Fibroblast of pulmonary artery (primary cell): ENCODE measurements around the gene ASPG.

ENCODE experiments used
- DNase-seq: peaks from one replicate; pipeline ENCODE4 v3.0.0-alpha.2; 2010; ENCODE audit warnings: low read depth
- H3K4me3 ChIP-seq: replicated peaks from 2 replicates; pipeline ENCODE4 v1.5.1; 2011; ENCODE audit warnings: low read depth, mild to moderate bottlenecking, control low read depth, low read length, moderate library complexity
- TF ChIP-seq, protein P1 (sequence below): IDR thresholded peaks from 2 replicates; pipeline ENCODE4 v1.5.1; 2011; ENCODE audit warnings: mild to moderate bottlenecking, control low read depth, low read length, inconsistent platforms; ENCODE audit errors: missing control alignments

The ASPG gene

DNA sequence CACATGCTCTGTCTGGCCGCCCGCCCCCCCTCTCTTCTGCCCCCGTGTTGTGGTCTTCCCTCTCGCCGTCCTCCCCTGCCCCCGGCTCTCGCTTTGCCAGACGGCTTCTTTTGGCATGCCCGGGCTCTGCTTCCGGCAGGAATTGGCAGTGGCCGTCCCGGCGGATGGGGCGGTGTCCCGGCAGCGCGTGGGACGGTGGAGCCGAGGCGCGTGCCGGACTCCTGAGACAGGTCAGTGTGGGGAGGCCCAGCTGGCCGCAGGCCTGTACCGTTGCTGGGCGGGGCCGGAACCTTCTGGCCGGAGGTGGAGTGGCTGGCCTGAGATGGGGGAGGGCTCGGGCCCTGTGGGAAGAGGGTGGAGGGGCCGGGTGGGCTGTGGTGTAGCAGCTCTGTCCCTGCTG, 70.0 kb downstream of the ASPG start:
- TF ChIP-seq, protein P1, sequence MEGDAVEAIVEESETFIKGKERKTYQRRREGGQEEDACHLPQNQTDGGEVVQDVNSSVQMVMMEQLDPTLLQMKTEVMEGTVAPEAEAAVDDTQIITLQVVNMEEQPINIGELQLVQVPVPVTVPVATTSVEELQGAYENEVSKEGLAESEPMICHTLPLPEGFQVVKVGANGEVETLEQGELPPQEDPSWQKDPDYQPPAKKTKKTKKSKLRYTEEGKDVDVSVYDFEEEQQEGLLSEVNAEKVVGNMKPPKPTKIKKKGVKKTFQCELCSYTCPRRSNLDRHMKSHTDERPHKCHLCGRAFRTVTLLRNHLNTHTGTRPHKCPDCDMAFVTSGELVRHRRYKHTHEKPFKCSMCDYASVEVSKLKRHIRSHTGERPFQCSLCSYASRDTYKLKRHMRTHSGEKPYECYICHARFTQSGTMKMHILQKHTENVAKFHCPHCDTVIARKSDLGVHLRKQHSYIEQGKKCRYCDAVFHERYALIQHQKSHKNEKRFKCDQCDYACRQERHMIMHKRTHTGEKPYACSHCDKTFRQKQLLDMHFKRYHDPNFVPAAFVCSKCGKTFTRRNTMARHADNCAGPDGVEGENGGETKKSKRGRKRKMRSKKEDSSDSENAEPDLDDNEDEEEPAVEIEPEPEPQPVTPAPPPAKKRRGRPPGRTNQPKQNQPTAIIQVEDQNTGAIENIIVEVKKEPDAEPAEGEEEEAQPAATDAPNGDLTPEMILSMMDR = no peak
- DNase-seq = no peak
- H3K4me3 ChIP-seq = no peak overlapping the region

DNA sequence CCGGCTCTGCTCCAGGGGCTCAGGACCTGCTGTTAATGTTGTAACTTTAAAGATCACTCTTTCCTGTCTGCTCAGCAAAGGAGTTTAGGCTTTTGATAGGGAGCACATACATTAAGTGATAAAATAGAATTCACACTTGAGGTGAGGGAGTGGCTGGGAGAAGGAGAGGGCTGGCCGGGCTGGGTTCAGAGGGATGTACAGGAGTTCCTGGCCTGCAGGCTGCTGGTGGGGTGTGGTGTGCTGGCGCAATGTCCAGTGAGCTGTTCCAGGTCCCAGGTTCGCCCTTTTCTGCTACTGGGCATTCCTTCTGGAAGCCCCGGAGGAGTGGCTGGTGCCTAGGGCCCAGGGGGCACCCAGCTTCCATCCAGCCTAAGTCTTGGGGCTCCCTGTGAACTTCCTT, 70.6 kb downstream of the ASPG start:
- H3K4me3 ChIP-seq = no peak overlapping the region
- no peak for DNase-seq
- TF ChIP-seq, protein P1 = no peak

DNA sequence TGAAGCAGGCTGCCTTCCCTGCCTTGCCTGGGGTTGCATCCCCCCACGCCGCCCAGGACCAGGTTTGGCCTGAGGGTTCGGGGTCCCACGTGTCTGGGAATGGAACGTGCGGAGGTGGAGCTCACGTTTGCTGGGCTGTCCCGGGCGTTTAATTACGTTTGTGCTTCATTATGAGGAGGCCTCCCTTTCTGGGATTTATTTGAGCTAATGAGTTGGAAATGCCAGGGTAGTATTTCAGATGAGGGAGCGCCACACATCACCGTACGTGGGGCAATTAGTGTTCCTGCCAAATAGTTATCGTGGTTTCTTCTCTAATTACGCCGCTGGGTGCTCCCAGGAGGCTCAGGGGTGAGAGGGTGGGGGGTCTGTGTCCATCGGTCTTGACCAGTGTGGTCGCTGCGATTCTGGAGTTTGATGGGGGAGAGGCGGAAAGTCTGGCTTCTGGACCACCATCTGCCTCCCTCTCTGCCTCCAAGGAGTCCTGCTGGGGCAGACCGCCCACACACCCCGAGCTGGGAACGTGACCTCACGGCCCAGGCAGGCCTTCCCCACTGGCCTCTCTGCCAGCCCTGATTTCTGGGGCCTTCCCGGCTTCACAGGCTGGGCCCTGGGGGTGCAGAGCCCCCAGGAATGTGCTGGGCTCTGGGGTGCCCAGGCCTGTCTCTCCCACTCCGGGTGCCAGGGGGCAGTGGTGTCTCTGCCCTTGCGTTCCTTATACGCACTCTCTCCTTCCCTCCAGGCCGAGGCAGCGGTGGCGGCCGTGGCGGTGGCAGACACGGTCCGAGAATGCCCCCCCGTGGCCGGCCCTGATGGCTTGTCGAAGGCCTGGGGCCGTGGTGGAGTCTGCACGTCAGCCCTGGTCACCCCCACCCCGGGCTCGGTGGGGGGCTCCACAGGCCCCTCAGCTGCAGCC, 71.8 kb downstream of the ASPG start:
- TF ChIP-seq, protein P1 = no peak
- DNase-seq = no peak
- H3K4me3 ChIP-seq = no peak overlapping the region

DNA sequence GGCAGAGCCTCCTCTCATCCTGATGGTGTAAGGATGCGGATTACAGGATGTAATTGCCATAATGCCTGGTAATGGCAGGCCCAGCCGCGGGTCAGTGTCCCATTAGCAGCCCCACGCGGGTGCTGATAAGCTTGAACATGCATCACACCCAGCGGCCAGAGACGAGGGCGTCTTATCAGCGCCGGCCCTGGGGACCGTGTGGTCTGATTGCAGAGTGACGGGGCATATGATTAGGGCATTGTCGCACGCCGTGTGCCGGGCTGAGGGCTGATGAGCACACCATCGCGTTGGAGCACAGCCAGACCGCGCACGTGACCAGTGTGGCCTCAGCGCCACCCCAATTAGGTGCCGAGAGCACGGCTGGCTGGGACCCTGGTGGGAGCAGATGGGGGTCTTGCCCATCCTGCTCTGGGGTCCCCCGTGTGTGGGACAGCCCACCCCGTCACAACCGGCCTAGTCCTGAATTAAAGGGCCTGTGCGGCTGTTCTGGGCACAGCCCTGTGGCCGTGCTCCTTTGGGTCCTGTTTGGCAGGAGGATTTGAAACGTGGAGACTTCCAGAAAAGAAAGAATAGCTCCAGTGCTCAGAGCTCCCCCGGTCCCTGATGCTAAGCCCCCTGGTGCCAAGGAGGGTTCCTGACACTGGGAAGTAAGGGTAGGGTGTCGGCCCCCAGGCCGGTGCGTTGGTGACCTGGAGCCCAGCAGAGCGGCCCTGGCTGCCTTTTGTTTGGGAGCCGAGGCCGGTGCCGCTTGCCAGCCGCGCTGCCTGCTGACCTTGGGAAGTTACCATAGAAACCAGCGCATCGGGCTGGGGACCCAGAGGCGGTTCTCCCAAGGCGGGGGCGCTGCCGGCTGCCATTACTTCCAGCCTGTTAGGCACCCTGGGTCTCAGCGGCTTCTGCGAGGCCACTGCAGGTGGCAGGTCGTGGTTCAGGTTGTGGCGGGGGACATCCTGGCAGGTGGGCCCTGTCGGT, 73.6 kb downstream of the ASPG start:
- TF ChIP-seq, protein P1 = no peak
- H3K4me3 ChIP-seq = no peak overlapping the region
- no peak for DNase-seq

DNA sequence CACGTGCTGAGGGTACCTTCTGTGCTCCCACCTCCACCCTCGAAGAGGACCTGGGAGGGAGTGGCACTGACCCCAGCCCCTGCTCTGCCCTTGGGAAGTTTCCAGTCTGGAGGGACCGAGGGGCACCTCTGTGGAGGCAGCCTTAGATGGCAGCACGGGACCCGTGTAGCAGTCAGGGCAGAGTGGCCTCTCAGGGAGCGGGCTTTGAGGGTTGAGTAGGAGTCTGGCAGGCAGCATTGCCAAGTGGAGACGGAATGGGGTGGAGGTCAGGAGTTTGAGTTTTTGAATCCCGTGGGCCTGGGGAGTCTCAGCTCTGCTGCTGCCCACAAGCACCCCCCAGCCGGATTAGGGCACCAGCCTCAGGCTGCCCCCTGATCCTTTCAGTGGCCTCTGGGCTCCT, 74.5 kb downstream of the ASPG start:
- no peak for DNase-seq
- TF ChIP-seq, protein P1 = no peak

DNA sequence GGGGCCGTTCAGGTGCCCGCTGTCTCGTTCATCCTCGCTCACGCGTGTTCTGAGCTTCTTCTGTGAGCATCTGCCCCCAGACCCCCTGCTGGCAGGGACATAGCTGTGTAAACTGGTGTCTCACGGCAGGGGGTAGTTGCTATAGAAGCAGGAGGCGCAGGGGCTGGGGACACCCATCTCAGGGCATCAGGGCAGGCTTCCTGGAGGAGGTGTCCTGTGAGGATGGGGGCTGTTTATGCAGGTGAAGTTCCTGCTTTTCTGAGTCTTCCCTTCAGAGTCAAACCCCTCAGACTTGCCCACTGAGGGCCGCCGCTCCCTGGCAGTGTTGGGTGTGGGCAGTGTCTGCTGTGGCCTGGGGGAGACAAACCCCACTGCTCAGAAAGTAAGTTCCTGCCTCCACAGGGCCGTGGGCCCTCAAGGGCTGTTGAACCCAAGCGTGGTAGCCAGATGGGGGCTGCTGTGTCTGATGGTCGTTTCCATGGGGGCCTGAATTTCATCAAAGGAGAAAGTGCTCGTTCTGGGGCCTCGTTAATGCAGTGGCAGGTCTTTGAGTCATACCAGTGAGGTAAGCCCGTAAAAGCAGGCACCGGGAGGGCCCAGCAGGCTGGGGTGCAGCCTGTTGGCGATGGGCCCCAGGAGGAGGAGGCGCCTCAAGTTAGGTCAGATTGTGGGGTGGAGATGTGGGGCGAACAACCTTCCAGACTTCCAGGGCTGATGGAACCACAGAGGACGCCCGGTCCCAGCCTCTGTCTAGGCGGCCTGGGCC, 76.3 kb downstream of the ASPG start:
- no peak overlapping the region for H3K4me3 ChIP-seq
- DNase-seq = no peak
- TF ChIP-seq, protein P1 = no peak

More for the DNA sequence above, 74.5 kb downstream of the ASPG start:
- H3K4me3 ChIP-seq = no peak overlapping the region
